D721Med (cell line): Measurements from ENCODE around the gene EDC4.

Source experiments
- DNase-seq: peaks from one replicate; pipeline ENCODE4 v3.0.0; 2011; ENCODE audit warnings: low spot score; ENCODE audit not compliant: insufficient read length
- FAIRE-seq: peaks from 2 replicates; lab custom pipeline; 2011; peaks lifted over from hg19 to GRCh38; lab: Jason Lieb, UNC
- TF ChIP-seq, protein P1 (sequence below): IDR thresholded peaks from 2 replicates; pipeline ENCODE4 v1.5.1; 2012; ENCODE audit warnings: mild to moderate bottlenecking, control low read depth; ENCODE audit not compliant: insufficient read depth; ENCODE audit errors: missing control alignments

EDC4 gene

GRCh38 chr16:67853670-67854069 is 19.2 kb upstream of the EDC4 start:
- FAIRE-seq (no peak), DNase-seq (no peak)
- TF ChIP-seq, protein P1, sequence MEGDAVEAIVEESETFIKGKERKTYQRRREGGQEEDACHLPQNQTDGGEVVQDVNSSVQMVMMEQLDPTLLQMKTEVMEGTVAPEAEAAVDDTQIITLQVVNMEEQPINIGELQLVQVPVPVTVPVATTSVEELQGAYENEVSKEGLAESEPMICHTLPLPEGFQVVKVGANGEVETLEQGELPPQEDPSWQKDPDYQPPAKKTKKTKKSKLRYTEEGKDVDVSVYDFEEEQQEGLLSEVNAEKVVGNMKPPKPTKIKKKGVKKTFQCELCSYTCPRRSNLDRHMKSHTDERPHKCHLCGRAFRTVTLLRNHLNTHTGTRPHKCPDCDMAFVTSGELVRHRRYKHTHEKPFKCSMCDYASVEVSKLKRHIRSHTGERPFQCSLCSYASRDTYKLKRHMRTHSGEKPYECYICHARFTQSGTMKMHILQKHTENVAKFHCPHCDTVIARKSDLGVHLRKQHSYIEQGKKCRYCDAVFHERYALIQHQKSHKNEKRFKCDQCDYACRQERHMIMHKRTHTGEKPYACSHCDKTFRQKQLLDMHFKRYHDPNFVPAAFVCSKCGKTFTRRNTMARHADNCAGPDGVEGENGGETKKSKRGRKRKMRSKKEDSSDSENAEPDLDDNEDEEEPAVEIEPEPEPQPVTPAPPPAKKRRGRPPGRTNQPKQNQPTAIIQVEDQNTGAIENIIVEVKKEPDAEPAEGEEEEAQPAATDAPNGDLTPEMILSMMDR: no peak

DNA sequence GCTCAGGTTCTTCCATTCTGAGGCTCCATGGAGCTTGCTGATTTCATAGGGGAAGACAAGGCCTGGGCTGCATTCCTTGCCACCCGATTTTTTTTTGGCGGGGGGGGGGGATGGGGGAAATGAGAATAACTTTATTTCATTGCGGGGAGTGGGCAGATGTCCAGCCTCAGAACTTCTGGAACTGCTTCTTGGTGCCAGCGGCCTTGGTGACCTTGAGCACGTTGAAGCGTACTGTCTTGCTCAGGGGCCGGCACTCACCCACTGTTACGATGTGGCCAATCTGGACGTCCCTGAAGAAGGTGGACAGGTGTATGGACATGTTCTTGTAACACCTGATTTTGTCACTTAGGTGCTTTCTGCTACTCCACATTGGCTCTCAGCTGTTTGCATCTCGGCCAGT is 17.1 kb upstream of the EDC4 start:
- FAIRE-seq (no peak), DNase-seq (no peak)
- TF ChIP-seq, protein P1: no peak

DNA sequence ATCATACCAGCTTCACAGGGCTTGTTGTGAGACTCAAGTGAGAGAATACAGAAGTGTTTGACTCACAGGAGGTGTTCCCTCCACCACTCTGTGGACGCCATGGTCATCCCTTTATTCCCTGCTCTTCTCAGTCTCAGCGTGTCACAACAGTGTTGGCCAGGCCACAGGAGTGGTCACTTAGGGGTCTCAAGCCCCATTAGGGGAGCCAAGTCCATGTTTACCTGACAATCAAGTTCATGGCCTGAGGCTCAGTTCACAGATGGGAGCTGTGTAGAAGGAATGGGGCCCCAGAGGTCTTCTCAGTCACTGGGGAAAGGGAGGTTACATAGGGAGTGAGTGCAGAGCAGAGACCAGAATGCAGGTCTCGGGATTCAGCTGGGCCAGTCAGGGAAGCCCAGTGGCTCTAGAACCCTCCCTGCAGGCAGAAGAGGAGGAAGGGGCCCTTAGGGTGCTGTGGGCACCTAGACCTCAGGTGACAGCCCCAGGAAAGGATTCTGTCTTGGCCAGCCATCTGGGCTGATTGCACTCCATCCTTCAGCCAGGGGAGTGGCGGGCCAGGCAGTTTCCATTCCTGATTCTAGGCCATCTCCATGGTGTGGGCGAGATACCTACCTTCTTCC is 15.8 kb upstream of the EDC4 start:
- TF ChIP-seq, protein P1: no peak
- FAIRE-seq (no peak), DNase-seq (no peak)

- DNase-seq: no peak
- TF ChIP-seq, protein P1: no peak
- FAIRE-seq: no peak
Measured at GRCh38 chr16:67857547-67858233, 15.2 kb upstream of the EDC4 start.

DNA sequence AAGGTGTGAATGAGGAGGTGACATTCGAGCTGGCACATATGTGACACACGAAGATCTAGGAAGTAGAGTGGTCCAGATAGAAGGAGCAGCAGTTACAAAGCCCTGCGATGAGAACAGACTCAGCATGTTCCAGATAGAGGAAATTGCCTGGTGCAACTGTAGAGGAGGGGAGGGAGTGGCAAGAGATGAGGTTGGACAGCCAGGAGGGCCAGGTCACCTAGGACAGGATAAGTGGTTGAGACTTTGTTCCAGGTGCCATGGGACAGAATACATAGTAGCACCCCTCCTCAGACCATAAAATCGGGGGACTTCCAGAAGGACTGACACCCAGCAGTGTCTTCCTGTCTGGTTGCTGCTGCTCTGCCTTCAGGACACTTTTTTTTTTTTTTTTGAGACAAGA is 14.4 kb upstream of the EDC4 start:
- FAIRE-seq (no peak), DNase-seq (no peak)
- TF ChIP-seq, protein P1: no peak

DNA sequence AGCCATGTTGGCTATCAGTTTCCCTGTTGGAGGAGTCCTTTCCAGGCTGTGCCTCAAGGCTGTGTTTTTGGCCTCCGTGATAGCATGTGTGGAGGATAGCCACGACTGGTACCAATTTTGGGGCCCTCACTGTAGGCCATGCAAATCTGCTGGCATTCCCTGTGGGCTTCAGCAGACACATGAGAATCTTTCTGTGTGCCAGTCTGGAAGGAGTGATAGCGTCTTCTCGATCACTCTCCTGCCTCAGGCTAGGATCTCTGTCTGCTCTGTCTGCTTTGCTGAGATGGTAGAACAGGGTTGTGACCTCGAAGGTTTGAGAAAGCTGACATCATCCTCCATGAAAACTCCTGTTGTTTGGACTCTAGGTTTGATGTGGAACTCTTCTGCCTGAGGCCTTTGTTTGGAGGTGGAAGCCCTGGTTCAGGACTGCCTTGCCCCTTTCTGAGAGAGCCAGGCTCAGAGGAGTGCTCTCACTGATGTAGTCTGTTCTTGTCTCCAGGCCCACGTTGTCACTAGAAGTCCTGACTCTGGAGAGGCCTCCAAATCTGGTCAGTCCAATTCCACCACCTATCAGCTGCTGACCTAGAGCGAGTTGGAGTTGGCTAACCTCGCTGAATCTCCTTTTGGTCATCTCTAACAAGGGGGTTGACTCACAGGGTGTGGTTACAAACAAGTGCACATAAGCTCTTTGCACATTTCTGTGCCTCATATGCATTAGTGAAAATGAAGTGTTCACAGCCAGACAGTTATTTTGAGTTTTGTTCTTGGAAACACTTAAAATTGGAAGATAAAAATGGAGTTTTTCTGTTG is 12.1 kb upstream of the EDC4 start:
- FAIRE-seq (no peak), DNase-seq (no peak)
- TF ChIP-seq, protein P1: no peak

DNA sequence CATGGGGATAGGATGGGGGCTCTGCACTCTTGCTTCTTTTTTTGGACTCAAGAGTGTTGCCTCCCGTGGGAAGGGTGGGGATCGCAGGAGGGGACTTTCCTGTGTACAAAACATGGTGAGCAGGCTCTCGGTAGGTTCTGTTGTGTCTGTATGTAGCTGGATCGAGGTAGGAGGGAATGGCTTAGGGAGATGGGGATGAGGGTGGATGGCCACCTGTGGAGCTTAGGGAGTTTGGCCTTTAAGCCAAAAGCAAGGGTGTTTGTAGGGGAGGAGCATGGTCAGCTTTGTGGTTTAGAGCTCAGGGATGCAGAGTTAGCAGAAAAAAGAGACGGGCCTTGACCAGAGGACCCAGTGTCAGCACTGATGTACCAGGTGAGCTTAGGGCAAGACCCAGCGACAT is 11.0 kb upstream of the EDC4 start:
- TF ChIP-seq, protein P1: no peak
- FAIRE-seq (no peak), DNase-seq (no peak)
